BJ (cell line): ENCODE measurements around the gene CIRBP. TPM values are rescaled to one million over a fixed set of nuclear protein-coding genes. Genes with fewer than 3 reads are reported as not detected.
"Not testable (repeated sequence)": the region's sequence is repeated elsewhere in the genome, so short reads cannot be mapped to it uniquely, and the experiment has no call there.

ENCODE experiments used
- CTCF ChIA-PET: fragments of 350-600 bp; formaldehyde crosslinking; extraction: SDS; loops from one replicate; lab custom pipeline; 2021; ENCODE audit warnings: antibody characterized with exemption, inconsistent platforms; lab: Yijun Ruan, JAX
- POLR2A ChIA-PET: fragments of 300-600 bp; sonication (Branson Sonifier 250); formaldehyde crosslinking; extraction: SDS; loops from one replicate; lab custom pipeline; 2021; ENCODE audit warnings: antibody characterized with exemption; lab: Charles Lee
- DNase-seq: peaks from one replicate; pipeline ENCODE4 v3.0.0-alpha.2; 2011; ENCODE audit warnings: low read depth
- H3K27me3 ChIP-seq: 2 replicates; pipeline ENCODE4 v1.6.0; 2011; ENCODE audit warnings: low read length; ENCODE audit not compliant: control insufficient read depth, insufficient read depth
- H3K36me3 ChIP-seq: 2 replicates; pipeline ENCODE4 v1.5.1; 2011; ENCODE audit warnings: low read length; ENCODE audit not compliant: control insufficient read depth, insufficient read depth
- H3K4me3 ChIP-seq: 2 replicates; pipeline ENCODE4 v1.5.1; 2011; ENCODE audit warnings: low read depth, mild to moderate bottlenecking, control low read depth, low read length
- CTCF ChIP-seq: IDR thresholded peaks from 2 replicates; pipeline ENCODE4 v1.5.1; 2011; ENCODE audit warnings: low read depth, mild to moderate bottlenecking, control low read depth, inconsistent platforms, low read length, moderate library complexity; ENCODE audit not compliant: insufficient read depth
- polyA plus RNA-seq: library from polyadenylated mRNA; depleted of rRNA; stranded (reverse); fragments of >200 nt; gene quantifications from 2 replicates; pipeline ENCODE4 v1.2.3, GENCODE V29; 2011

The CIRBP gene
- polyA plus RNA-seq, 1 experiment = 342 TPM

- Histone ChIP-seq H3K4me3 (no peak overlapping the region), H3K36me3 (no peaks in the 10 kb centered on the region), H3K27me3 (no peaks in the 10 kb centered on the region)
- TF ChIP-seq CTCF = no peak
- POLR2A ChIA-PET = no interaction called here
- CTCF ChIA-PET = no interaction called here
- DNase-seq = no peak
These were observed 31.8 kb downstream of the CIRBP start for GRCh38 chr19:1300744-1301490.

GRCh38 chr19:1302533-1303239 is 33.6 kb downstream of the CIRBP start:
- no peak for DNase-seq
- H3K4me3 ChIP-seq = no peak overlapping the region
- CTCF ChIA-PET = interaction anchor here (0.6 to 1.6 kb wide), 3 partner anchors 13 to 139 kb away, joined by 3 to 7 read pairs (median 5); no protein-coding TSS in a partner anchor
- H3K36me3 ChIP-seq = no peaks in the 10 kb centered on the region
- POLR2A ChIA-PET = no interaction called here
- H3K27me3 ChIP-seq = no peaks in the 10 kb centered on the region
- TF ChIP-seq CTCF = no peak

GRCh38 chr19:1304197-1304924 is 35.2 kb downstream of the CIRBP start:
- POLR2A ChIA-PET = no interaction called here
- no peaks in the 10 kb centered on the region for H3K36me3 ChIP-seq
- no peak overlapping the region for H3K4me3 ChIP-seq
- H3K27me3 ChIP-seq = no peaks in the 10 kb centered on the region
- CTCF ChIA-PET = interaction anchor here (1.4 to 1.6 kb wide), 2 partner anchors 11 to 13 kb away, joined by 5 to 7 read pairs; no protein-coding TSS in a partner anchor
- DNase-seq = no peak
- no peak for TF ChIP-seq CTCF

- H3K36me3 ChIP-seq, DNase-seq, H3K27me3 ChIP-seq, H3K4me3 ChIP-seq, CTCF ChIA-PET, POLR2A ChIA-PET: not testable (repeated sequence)
These were observed 36.2 kb downstream of the CIRBP start for GRCh38 chr19:1305354-1305753.

GRCh38 chr19:1307320-1307719 is 38.2 kb downstream of the CIRBP start:
- CTCF ChIA-PET = no interaction called here
- POLR2A ChIA-PET = no interaction called here

More at GRCh38 chr19:1307320-1307719, 38.2 kb downstream of the CIRBP start:
- Histone ChIP-seq H3K27me3 (no peaks in the 10 kb centered on the region), H3K36me3 (no peaks in the 10 kb centered on the region), H3K4me3 (no peak overlapping the region)
- TF ChIP-seq CTCF = no peak
- no peak for DNase-seq
